ENCODE results near the gene DDX4.
"Not testable (repeated sequence)": the region's sequence is repeated elsewhere in the genome, so short reads cannot be mapped to it uniquely, and the experiment has no call there.

Gene DDX4

DNA sequence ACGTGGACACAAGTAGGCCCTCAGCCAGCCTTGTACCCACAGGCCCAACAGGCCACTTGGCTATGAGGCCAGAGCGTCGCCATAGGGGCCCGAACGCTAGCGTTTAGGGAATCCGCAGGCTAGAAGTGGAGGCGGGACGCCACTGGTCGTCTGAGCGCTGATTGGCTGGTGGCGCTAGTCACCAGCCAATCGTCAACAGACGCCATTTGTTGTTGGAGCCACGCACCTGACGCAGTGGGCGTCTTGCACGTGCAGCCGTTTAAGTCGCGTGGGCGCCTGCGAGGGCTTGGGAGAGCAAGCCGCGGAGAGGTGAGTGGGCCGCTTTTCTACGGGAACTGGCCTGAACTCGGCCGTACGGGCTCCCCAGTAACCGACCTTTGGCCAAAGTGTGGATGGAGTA, at the start of gene DDX4:
Gene DDX4 (plus strand): TSS at position 269 of the 400 bp plus-strand sequence. CDS start 903 bp downstream, outside the sequence.
- no peak for DNase-seq

DNA sequence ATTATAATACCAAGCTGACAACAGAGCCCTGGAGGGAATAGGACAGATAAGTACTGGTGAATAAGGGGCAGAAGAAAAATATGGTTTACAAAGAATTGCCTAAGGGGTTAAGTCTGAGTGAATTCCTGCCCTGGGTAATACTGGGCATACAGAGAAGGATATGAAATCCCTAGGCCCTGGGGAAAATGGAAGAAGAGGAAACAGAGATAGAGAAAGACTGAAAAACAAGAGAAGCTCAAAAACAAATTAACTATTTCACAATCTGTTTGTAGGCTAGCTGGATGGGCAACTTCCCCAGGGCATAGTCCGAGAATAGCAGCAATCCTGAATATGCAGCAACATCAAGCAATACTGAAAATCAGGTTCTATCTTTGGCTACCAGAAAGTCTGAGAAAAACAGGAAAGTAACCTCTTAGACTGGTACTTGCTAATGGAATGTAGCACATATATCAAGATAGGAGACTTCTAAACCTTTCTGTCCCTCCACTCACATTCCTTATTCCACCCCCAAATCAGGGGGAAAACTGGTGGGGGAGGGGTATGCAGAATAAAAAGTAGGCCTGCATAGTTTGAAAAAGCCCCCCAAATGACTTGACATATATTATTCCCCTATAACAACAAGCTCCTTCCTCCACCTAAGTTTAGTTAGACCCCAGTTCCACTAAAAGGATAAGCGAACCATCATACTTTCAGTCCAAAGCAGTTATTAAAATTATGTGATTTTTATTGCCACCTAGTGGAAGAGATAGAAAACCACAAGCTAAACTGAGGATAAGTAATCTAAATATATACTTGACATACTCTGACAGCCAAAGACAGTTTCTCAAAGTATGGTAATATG, 46.4 kb upstream of the DDX4 start:
- no peak for DNase-seq

DNA sequence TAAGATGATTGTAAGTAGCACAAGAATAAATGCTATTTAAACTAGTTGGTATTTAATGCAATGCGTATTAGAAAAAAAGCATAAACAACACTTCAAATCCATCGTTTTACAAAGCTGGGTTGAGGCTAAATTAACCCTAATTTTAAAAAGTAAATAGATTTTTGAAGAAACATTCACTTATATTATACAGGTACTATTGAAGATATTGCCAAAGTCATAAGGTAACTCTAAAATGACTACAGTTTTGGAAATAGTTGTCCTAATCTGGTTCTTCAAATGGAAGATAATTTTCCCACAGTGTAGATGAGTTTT, 45.8 kb upstream of the DDX4 start:
- DNase-seq: no peak

DNA sequence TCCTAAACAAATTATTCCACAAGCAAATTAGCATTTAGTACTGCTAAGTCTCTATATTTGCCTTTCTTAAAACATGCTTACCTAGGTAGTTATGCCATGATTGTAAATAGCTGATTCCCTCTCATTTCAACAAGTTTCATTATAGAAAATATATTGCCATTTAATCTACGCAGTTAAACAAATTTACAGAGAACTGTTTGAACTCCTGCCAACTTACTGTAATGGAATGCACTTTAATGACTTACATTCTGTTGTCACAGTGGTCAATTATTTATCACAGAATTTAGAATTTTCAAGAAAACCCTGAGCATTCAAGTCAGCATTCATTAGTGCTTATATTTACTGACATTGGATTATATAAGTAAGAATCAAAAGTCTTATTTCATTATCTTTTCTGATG, 45.4 kb upstream of the DDX4 start:
- DNase-seq: no peak

DNA sequence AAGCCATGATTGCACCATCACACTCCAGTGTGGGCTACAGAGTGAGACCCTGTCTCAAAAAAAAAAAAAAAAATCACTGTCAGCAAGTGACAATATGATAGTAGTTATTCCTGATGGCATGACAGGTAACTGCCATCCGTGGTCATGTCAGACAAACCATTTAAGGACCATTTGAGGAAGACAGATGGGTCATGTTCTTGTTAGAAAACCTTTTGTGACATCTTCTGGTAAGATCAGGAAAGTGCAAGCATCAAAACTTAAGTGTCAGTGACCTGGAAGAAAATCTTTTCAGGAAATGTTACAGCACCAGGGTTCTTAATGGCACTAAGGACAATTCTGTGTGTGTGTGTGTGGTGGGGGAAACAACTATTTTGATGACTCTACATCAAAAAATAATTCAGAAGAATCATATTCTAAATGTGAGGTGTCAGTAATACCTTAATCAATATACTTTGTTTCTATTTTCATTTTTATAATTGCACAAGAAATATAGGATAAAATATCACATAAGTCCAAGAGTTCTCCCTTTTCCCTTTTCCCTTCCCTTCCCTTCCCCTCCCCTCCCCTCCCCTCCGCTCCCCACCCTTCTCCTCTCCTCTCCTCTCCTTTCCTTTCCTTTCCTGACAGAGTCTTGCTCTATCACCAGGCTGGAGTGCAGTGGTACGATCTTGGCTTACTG, 43.6 kb upstream of the DDX4 start:
- no peak for DNase-seq

DNA sequence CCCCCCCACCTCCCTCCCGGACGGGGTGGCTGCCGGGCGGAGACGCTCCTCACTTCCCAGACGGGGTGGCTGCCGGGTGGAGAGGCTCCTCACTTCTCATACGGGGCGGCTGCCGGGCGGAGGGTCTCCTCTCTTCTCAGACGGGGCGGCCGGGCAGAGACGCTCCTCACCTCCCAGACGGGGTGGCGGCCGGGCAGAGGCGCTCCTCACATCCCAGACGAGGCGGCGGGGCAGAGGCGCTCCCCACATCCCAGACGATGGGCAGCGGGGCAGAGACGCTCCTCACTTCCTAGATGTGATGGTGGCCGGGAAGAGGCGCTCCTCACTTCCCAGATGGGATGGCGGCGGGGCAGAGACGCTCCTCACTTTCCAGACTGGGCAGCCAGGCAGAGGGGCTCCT, 41.2 kb upstream of the DDX4 start:
- DNase-seq: not testable (repeated sequence)

DNA sequence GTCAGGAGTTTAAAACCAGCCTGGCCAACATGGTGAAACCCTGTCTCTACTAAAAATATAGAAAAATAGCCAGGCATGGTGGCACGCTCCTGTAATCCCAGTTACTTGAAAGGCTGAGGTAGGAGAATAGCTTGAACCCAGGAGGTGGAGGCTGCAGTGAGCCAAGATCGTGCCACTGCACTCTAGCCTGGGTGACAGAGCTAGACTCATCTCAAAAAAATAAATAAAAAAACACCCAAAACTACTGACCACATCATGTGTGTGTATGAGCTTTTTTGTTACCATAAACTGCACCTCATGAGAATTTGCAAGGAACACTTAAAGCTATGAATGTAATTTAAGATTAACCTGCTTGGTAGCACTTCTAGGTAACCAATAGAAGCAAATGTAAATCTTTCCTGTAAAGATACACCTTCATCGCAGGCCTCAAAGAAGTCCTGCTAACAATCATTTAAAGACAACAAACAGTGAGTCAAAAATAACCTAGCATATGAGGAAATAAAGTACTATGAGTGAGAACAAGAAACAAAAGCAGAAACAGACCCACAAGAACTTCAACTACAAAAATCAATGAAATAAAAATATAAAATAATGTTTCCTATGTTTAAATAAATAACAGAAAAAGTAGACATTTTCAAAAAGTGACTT, 38.7 kb upstream of the DDX4 start:
- no peak for DNase-seq

DNA sequence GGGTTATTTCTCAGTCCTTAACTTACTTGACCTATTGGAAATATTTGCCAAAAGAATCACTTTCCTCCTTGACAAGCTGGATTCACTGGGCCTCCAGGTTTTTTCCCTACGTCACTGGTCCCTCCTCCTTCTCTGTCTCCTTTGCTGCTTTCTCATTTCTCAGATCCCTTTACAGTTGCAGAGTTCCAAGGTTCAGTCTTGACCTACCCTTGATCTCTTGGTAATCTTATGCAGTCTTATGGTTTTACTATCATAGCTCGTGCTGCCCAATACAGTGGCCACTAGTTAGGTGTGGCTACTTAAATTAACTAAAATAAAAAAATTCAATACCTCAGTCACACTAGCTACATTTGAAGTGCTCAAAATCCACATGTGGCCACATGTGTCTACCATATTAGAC, 37.1 kb upstream of the DDX4 start:
- no peak for DNase-seq

DNA sequence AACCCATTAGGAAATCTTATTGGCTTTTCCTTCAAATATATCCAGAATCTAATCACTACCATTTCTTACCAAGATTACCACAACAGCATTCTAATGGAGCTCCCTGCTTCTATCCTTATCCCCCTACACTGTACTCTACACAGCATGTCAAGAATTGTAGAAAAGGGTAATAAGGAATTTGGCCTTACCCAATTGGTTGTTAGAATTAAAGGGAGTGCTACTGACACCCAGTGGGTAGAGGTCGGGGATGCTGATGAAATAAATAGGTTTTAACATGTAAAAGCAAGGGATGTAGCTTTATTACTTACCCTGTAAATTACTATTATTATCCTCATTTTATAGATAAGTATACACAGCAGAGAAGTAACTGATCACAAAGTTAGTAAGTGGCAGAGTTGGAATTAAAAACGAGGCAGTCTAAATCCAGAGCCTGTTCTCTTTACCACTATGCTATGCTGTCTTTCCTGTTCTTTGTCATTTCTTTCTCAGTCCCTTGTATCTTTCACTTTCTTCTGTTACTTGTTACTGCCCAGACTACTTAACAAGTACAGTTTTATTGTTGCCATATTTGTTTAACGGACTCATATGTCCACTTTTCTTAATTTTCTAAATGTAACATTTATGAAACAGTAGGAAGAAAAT, 36.3 kb upstream of the DDX4 start:
- no peak for DNase-seq

DNA sequence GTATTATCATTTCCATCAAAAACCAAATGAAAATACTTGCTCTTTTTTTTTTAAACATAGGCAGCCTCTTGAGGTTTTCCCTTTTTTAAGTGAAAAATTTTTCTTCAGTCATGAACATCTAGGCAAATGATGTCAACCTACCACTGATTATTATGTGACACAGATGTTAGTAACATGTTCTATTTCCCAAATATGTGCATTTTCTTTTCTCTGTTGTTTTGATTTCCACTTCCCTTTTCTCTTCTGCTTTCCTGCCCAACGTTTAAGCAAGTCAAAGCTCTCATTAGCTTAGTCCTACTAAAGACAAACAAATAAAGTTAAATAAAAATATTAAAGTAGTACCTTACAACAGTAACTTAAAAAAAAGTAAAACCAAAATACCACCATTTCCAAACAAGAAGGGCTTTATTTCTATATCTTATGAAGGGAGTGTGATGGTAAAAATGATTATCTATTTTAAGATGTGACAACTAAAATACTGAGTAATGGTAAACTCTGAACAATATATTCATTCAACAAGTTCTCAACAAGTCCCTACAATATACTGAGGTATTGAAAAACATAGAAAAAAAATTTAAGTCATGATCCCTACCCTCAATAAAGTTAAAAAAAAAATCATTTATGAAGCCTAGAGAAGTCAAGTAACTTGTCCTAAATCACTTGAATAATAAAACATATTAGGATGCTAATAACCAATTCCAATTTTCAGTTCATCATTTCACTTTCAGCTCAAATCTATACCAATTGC, 35.1 kb upstream of the DDX4 start:
- DNase-seq: no peak

DNA sequence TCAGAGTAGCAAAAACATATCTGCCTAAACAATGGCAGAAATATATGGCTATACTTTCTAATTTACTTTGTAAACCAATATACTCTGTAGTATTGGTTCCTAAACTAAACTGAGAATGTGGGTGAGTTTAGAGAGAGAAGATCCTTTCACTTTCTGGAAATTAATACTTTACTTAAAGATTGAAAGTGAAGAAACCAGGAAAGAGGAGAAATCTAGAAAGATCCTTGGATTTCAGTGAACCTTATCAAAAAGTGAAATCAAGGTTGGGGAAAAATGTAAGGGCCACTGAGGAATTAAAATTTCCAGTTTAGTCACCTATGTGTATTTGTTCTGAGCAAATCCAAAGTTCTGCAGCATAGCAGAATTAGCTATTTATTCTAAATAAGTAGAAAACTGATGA, 31.6 kb upstream of the DDX4 start:
- no peak for DNase-seq

DNA sequence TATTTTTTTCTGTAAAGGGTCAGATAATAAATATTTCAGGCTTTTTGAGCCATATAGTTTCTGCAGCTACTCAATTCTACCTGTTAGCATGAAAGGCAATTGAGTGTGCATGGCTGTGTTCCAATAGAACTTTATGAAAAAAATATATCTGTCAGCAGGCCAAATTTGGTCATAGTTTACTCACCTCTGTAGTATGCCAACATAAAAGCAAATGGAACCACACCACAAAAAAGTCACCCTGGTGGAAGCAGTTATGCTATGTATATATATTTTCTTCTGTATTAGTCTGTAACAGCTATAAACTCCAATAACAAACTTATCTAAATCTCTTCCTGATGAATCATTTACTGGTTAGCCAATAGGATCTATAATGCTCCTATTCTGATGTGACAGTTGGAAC, 29.1 kb upstream of the DDX4 start:
- DNase-seq: no peak

DNA sequence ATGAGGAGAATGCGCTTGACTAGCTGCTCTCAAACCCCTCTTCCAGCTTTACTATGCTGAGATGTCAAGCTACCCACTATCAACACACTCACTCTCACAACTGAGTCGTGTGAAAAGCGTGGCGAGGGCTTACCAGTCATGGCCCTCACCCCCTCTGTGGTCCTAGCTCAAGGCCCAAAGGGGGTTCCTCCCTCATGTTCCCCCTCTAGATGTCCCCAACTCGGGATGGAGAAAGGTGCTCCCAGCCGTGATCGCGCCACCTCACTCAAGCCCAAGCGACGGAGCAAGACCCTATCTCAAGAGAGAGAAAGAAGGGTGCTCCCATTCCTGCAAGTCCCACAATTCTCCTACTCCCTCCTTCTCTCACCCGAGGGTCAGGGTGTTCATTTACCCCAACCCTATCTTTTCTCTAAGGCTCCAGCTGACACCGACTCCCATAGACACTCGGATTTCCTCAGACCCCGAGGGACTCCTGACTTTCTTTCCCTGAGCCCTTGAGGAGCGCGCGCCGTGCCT, 26.3 kb upstream of the DDX4 start:
- DNase-seq: no peak

DNA sequence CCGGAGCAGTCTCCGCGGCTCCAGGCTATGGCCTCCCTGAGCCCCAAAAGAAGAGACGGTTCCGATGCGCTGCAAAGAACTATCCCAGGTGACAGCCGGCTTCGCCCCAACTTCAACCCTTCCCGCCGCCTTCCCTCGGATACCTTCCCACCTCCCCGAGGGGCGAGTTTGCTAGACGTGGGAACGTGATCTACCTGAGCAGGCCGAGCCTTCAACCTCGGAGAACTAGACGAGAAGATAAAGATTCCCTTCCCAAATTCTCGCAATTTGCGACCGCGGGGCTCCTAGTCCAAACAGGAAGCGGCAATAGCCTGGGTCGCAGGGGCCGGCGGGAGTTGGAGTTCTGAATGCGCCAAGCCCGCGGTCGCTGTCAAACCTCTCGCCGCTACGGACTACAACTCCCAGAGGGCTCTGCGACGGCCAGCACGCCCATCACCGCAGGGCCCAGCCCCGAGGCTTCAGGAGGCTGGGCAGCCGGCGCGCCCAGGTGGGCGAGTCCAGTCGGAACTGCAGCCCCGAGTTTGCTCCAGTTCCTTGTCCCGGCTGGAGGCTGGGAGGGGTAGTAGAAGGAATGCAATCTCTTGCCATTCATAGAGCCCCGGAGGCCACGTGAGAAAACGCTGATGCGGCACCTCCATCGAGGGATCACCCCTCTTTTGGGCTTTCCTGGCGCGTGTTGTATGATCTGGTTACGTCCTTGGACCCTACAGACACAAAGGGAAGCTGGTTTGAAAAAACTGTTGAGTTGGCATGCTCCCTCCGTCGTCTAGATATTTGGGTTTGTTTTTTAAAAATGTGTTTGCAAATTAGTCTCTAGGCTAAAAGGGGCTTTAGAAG, 25.6 kb upstream of the DDX4 start, which contains the start of gene SLC38A9:
Gene SLC38A9 (minus strand): TSS at position 302 of the 837 bp plus-strand sequence. CDS start 14,366 bp downstream, outside the sequence.
- DNase-seq: peak; percentile 84

DNA sequence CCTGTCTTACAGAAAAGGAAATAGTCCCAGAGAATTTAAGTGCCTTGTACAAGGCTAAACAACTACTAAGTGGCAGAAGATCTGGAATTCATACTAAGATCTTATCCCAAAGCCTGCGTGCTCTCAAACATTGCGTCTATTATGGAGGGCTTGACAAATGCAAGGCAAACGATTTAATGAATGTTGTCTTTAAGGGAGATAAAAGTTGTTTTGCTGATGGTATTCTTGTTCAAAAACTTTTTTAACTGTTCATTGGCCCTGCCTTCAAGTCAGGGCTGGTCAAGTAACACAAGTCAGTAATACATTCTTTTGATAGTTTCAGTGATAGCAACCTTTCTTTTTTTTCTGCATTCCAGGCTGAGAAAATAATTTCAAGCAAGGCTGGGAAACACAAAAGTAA, 24.0 kb upstream of the DDX4 start:
- no peak for DNase-seq

DNA sequence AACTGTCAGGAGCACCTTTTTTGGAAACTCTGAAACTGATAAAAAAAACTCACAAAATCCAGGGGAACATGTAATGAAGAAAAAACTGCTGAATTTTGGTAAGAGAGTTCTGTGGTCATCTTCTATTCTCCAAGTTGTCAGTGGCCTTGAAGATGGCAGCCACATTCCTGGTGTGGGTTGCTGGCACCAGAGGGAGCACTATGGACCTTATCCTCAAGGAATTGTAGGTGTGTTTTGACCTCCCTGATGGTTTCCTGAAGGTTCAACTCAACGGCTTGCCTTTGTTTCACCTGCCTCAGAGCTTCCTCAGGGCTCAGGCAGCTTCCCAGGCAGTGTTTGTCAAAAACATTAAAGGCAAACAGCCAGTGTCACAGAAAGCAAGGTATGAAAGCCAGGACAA, 23.5 kb upstream of the DDX4 start:
- no peak for DNase-seq

DNA sequence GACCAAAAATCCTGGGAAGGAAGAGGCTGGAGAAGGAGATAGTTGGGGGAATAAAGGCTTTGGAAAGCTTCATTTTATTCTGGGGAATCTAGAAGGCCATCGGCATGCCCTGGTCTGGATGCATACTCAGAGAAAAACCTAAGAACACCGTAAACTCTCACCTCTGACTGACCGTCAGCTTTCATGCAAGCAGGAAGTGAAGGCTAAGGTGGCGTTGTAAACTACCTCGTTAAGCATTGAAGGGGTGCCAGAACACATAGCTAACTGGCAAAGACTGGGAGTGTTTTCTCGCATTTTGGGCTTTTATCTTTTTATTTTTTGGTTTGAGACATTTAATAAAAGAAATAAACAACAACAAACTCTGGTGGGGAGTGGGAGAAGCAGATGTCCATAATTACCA, 23.1 kb upstream of the DDX4 start:
- no peak for DNase-seq

DNA sequence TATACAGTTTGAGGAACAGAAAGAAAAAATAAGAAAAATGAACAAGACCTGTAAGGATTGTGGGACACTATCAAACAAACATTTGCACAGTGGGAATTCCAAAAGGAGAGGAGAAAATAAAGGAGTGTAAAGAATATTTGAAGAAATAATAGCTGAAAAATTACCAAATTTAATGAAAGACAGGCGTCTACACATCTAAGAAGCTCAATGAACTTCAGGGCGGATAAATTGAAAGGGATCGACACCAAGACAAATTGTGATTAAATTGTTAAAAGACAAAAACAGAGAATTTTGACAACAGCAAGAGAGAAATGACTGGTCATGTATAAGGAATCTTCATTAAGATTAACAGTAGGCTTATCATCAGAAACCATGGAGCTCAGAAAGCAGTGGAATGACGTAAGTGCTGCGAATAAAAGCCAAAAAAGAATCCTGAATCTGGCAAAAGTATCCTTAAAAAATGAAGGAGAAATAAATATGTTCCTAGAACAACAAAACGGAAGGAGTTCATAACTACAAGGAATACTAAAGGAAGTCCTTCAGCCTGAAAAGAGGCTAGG, 22.3 kb upstream of the DDX4 start:
- DNase-seq: no peak

DNA sequence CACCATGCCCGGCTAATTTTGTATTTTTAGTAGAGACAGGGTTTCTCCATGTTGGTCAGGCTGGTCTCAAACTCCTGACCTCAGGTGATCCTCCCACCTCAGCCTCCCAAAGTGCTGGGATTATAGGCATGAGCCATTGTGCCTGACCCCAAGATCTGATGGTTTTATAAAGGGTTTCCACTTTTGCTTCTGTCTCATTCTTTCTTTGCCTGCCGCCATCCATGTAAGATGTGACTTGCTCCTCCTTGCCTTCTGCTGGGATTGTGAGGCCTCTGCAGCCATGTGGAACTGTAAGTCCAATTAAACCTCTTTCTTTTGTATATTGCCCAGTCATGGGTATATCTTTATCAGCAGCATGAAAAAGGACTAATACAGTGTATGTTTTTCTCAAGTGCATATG, 18.8 kb upstream of the DDX4 start:
- not testable (repeated sequence) for DNase-seq

DNA sequence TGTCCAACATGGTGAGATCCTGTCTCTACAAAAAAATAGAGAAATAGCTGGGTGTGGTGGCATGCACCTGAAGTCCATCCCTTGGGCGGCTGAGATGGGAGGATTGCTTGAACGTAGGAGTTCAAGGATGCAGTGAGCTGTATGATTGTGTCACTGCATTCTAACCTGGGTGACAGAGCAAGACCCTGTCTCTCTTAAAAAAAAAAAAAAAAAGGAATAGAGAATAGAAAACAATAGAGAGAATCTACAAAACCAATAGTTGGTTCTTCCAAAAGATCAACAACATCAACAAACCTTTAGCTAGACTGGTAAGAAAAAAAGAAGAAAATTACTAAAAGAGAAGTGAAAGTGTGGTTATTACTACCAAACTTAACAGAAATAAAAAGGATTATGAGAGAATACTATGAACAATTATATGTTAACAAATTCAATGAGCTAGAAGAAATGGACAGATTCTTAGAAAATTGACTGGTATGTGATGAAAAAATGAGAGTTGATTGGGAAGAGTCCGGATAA, 17.6 kb upstream of the DDX4 start:
- DNase-seq: no peak

DNA sequence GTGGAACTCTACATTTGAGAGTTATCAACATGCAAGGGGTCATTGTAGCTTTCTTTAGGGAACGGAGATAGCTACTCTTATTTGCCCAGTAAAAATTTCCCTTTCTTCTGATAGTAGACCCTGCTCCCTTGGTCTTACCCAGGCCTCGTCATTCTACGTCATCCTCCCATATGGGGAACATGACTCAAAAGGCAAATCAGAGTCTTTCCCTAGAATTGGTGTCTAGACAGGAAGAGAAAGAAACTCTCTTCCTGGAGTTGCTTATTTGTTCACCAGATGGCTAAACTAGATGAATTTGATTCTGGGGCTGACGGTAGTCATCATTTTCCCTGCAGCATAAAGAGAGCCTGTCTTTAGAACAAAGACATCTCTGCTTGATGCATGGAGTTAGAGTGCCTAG, 13.6 kb upstream of the DDX4 start:
- no peak for DNase-seq
